ENCODE results near the gene SIX2. TPM values are rescaled to one million over a fixed set of nuclear protein-coding genes. Genes with fewer than 3 reads are reported as not detected.

The SIX2 gene
- total and polyA plus RNA-seq, 10 of the 15 experiments (the other 5 are each of a cell fraction or from before 2014, with no cell fraction given), result not detected

GRCh38 chr2:44957656-44958327, 51.5 kb downstream of the SIX2 start (continued):
- TF ChIP-seq REST (IDR thresholded peaks at IDR 0.05; ENCODE audit: low read depth, low read length) (no peak), MTA3 (IDR thresholded peaks at IDR 0.05; ENCODE audit: borderline replicate concordance, low read length) (no peak)

- RAD21 ChIA-PET (ENCODE audit: unreplicated experiment), result interaction anchor here (0.6 to 6.4 kb wide), 16 partner anchors 16 to 911 kb away, joined by 3 to 121 read pairs (median 10); no protein-coding TSS in a partner anchor
- H4K20me1 ChIP-seq (ENCODE audit: control insufficient read depth, insufficient read depth), result no peaks in the 10 kb centered on the region; the same call in 1 of the 2 replicates
- SMC1A ChIA-PET (ENCODE audit: uncharacterized antibody, unreplicated experiment), result interaction anchor here (0.6 to 6.2 kb wide), 21 partner anchors 11 to 713 kb away, joined by 3 to 130 read pairs (median 7); no protein-coding TSS in a partner anchor
- ATAC-seq (no peak), FAIRE-seq (no peak), DNase-seq (ENCODE audit: low read depth, low spot score) (no peak)
- in situ Hi-C loops (cut with MboI) (loop anchor here (10.0 kb wide), 3 partner anchors 402 to 912 kb away; no protein-coding TSS in a partner anchor), intact Hi-C loops (cut with micrococcal nuclease; ENCODE audit: unreplicated experiment) (loop anchor here (5.0 to 10.0 kb wide), 4 partner anchors 242 to 870 kb away; no protein-coding TSS in a partner anchor)
- POLR2A ChIA-PET, result no interaction called here
- H3K9me3 ChIP-seq (replicated peaks; ENCODE audit: control insufficient read depth, insufficient read depth, low read length), result no peaks in the 10 kb centered on the region; the same call in 2 of the 3 replicates
- H3K9ac ChIP-seq (ENCODE audit: control insufficient read depth, insufficient read depth, low read length), result no peak overlapping the region
- no peaks in the 10 kb centered on the region for H3K36me3 ChIP-seq (ENCODE audit: control insufficient read depth in 2 of 2, insufficient read depth in 2 of 2, low read length in 1 of 2)
- no peak for TF ChIP-seq CTCF (IDR thresholded peaks at IDR 0.05 in 2 of 3, conservative IDR thresholded peaks at IDR 0.05 in 1 of 3; ENCODE audit: control insufficient read depth in 2 of 3, extremely low read depth in 1 of 3, insufficient read depth in 1 of 3, low read depth in 3 of 3, low read length in 3 of 3)
- no peak for TF ChIP-seq BMI1 (IDR thresholded peaks at IDR 0.05; ENCODE audit: borderline replicate concordance)
- no peak for TF ChIP-seq BACH1 (IDR thresholded peaks at IDR 0.05; ENCODE audit: borderline replicate concordance)
- TF ChIP-seq KDM1A (IDR thresholded peaks at IDR 0.05; ENCODE audit: borderline replicate concordance), result no peak
- no peak for TF ChIP-seq EZH2 (IDR thresholded peaks at IDR 0.05; ENCODE audit: borderline replicate concordance, control insufficient read depth, low read depth, low read length)
- no peak for TF ChIP-seq TARDBP (IDR thresholded peaks at IDR 0.05; ENCODE audit: borderline replicate concordance)
- TF ChIP-seq JUNB (IDR thresholded peaks at IDR 0.05), result no peak
- no peak for TF ChIP-seq MYB (IDR thresholded peaks at IDR 0.05; ENCODE audit: borderline replicate concordance, low read depth, low read length)
- no peak overlapping the region for H3K4me2 ChIP-seq (ENCODE audit: control insufficient read depth, insufficient read depth)
- WGBS (ENCODE audit: insufficient coverage, insufficient replicate concordance, low lambda C conversion rate, missing lambda C conversion rate), result 94% methylated on average over 1 of the region's 1 CpG
- no peak overlapping the region for H3K4me3 ChIP-seq
- H3K27ac ChIP-seq (ENCODE audit: control insufficient read depth, insufficient read depth), result no peak overlapping the region
- peaks cover 6 to 27% of the 10 kb centered on the region in 2 experiments for H3K27me3 ChIP-seq (replicated peaks in 1 of 2; ENCODE audit: control insufficient read depth in 2 of 2, insufficient read depth in 2 of 2, low read length in 1 of 2)
- no peaks in the 10 kb centered on the region; the same call in 1 of the 2 replicates for H3K4me1 ChIP-seq (ENCODE audit: control insufficient read depth, insufficient read depth, low read length)
- H2AFZ ChIP-seq (ENCODE audit: control insufficient read depth, low read depth, low read length), result no peak overlapping the region
- no peaks in the 10 kb centered on the region for H3K79me2 ChIP-seq (ENCODE audit: control insufficient read depth, insufficient read depth, low read length)
- no TSS peak for BruUV-seq (replicated peaks)
- CTCF ChIA-PET, result interaction anchor here (0.7 to 11.2 kb wide), 28 partner anchors 11 to 913 kb away, joined by 3 to 321 read pairs (median 6); no protein-coding TSS in a partner anchor
Observed at GRCh38 chr2:44956843-44957242, 52.4 kb downstream of the SIX2 start.
